Stimulated activated CD8-positive, alpha-beta memory T cell treated with anti-CD3 and anti-CD28 coated beads, Interleukin-12 subunit alpha, Interleukin-12 subunit beta, amount 100 ng/mL, for 4 hours (primary cell): ENCODE results near the gene UBE4A.

Experiments used
- DNase-seq: peaks from one replicate; pipeline ENCODE4 v3.0.0-alpha.2; 2020; ENCODE audit warnings: low read depth

Gene UBE4A, protein sequence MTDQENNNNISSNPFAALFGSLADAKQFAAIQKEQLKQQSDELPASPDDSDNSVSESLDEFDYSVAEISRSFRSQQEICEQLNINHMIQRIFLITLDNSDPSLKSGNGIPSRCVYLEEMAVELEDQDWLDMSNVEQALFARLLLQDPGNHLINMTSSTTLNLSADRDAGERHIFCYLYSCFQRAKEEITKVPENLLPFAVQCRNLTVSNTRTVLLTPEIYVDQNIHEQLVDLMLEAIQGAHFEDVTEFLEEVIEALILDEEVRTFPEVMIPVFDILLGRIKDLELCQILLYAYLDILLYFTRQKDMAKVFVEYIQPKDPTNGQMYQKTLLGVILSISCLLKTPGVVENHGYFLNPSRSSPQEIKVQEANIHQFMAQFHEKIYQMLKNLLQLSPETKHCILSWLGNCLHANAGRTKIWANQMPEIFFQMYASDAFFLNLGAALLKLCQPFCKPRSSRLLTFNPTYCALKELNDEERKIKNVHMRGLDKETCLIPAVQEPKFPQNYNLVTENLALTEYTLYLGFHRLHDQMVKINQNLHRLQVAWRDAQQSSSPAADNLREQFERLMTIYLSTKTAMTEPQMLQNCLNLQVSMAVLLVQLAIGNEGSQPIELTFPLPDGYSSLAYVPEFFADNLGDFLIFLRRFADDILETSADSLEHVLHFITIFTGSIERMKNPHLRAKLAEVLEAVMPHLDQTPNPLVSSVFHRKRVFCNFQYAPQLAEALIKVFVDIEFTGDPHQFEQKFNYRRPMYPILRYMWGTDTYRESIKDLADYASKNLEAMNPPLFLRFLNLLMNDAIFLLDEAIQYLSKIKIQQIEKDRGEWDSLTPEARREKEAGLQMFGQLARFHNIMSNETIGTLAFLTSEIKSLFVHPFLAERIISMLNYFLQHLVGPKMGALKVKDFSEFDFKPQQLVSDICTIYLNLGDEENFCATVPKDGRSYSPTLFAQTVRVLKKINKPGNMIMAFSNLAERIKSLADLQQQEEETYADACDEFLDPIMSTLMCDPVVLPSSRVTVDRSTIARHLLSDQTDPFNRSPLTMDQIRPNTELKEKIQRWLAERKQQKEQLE

DNA sequence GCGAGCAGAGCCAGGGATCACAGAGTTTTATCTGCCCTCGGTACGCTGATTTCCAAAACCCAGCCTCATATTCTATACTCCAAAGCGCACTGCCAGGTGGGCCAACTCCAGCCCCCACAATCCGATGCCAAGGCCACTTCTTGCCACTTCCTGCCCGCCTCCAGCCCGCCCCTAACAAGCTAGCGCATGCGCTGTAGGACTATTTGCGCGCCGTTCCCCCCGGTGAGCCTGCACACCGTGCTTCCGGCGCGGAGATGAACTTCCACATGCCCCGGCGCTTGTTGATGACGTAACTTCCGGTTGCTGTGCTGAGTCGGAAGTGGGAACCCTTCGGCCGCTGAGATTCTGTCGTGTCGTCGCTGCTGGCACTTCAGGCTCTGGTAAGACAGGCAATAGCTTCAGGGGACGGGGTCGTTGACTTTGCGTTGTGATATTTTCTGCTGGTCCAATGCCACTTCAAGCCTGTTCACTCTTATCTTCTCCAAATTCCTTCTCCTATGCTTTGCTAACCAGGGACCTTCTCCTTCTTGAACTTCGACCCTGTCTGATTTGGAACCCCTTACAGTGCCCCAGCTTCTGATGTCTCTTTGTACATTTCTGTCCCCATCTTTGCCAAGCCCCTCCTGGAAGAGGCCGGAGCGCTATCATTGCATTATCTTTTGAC is at the start of gene UBE4A:
Gene UBE4A (plus strand): TSS at position 306 of the 664 bp plus-strand sequence. CDS start 5,481 bp downstream, outside the sequence.
- DNase-seq: peak; percentile 97

DNA sequence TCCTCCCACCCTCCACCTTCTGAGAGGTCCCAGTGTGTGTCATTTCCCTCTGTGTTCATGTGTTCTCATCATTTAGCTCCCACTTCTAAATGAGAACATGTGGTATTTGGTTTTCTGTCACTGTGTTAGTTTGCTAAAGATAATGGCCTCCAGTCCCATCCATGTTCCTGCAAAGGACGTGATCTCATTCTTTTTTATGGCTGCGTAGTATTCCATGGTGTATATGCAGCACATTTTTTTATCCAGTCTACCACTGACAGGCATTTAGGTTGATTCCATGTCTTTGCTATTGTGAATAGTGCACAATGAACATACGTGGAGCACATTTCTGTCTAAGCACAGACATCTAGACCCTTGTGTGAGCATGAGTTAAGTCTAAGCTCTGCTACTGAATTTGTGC is 49.1 kb upstream of the UBE4A start:
- DNase-seq: no peak

DNA sequence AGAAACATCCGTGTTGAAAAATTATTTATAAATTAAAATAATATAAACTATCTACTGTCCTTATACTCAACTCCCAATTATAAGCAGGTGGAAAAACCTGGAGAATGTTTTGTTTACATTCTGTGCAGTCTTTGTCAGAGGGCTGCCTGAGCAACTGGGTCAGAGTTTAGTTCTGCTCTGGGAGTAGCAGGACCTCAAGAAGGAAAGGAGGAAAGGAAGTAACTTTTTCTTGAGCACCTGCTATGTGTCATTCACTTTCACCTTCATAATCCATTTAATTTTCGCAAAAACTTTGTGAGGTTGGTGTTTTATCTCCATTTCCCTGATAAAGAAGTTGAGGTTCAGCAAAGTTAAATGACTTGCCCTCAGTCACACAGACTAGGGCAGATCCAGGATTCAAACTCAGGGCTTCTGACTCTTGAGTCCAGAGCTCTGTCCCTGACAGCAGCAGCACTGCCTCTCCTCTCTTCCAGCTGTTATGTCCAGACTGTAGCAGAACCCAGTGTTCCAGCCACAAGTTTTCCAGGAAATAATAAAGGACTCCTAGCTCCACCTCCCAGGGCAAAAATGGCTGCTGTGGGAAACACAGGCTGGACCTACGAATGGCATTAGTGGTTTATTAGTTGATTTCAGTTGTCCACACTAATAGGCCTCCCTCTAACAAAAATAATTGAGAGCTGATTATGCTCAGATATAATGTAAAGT is 48.5 kb upstream of the UBE4A start:
- no peak for DNase-seq

DNA sequence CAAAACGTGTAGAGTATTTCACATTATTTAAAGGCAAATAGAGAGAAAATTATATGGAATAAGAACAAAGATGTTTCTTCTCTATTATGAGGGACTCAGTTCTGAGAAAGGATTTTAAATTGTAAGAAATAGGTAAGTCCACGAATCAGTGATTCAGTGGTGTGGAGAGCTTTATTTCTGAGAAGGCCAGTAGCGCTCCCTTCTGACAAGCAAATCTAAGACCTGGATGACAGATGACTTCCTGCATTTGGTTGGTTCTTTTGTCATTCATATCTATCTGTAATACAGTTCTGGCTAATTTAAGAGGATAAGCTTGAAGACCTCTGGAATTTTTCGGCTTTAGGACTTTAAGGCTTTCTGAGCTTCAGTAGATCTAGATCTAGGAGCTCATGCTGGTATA is 47.9 kb upstream of the UBE4A start:
- no peak for DNase-seq

DNA sequence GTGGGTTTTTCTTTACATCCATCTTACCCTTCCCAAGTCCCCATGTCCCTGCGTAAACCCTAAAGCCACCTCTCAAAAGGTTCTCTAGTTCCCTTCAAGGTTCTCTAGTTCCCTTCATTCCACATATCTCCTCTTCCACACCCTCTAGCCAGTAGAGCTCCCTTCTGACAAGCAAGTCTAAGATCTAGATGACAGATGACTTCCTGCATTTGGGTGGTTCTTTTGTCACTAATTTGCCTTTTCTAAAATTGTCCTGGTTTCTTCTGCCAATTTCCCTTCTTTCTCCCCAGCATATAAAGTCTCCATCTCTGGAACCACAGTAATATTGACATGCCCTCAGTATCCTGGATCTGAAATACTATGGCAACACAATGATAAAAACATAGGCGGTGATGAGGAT is 47.1 kb upstream of the UBE4A start:
- DNase-seq: no peak

DNA sequence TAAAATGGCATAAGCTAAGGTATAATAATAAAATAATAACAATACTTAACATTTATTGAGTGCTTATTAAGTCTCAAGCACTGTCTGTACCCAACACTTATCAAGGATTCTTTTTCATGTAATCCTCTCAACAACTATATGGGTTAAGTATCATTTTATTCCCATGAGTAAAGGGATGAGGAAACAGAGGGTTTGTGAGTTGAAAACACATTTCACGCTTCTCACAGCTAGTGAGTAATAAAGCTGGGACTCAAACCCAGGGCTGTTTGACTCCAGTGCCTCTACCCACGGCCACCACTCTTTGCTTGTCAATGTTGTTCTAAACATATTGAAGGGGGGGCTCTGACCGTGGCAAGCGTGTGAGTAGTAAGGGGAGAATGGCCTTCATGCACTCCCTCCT is 46.2 kb upstream of the UBE4A start:
- DNase-seq: no peak

DNA sequence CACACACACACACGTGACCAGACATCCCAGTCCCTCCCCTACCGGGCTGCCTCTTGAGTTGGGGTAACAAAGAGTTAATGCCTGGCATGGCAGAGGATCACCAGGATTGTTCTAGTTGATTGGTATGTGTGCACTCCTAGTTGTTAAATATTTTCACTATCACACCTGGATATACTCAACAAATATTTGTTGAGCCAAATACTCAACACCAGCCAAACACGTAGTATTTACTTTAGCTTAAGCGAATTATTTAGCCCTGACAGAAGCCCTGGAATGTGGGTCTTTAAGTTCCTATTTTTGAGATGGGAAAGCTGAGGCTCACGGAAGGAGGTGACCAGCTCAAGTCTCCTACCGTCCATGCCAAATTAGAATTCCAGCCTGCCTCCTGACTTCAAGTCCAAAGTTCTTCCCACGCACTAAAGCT is 44.4 kb upstream of the UBE4A start:
- no peak for DNase-seq

DNA sequence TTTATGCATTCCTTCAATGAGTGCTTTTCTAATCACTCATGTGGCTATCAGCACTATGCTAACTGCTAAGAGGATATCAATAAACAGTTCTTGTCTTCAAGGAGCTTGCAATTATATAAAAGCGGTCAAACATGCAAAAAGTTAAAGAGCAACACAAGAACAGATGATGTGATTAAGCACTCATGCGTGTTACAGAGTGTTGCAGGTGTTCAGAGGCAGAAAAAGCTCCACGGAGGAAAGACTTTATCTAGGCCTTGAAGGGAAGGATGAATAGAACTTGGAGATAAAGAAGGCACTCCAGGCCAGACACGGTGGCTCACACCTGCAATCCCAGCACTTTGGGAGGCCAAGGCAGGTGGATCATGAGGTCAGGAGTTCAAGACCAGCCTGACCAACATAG is 41.3 kb upstream of the UBE4A start:
- no peak for DNase-seq

DNA sequence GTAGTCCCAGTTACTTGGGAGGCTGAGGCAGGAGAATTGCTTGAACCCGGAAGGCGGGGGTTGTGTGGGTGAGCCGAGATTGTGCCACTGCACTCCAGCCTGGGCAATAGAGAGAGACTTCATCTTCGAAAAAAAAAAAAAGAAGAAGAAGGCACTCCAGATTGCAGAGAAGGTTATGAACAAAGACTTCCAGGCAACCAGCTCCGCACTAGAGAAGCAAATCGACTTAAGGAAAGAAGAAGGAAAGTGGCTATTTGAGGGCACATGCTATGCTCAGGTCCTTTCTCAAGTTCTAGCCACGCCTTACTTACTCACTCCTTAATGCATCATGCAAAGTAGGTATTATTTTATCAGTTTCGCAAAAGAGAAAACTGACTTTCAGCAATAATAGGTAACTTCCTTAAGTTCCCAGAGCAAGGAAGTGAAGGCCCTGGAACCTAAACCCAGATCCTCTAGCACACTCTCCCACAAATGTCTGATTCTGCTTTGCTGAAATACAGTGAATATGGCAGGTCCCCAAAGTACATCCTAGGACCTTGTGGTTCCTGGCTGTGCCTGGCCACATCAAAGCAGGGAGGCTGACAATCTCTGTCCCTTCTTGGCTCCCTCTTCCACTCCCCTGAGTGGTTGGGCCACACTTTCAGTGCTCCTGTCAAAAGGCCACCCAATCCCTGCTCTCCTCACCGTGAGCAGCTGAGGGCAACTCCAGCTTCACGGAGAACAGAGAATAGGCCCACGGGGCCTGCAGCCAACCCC is 40.6 kb upstream of the UBE4A start:
- no peak for DNase-seq

DNA sequence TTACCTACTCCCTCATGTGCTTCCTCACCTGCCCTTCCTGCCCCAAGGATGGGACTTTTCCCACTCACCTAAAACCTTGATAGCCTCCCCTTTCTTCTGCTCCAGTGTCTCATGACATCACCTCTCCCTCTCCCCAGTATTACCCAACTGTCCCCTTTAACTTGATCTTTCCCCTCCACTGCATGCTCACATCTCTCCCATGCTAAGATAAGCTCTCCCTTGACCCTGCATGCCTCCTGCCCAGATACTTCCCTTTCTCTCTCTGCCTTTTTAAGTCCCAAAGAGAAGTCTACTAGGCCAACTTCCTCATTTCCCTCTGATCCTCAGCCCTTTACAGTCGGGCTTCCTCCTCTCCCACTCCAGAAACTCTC is 40.1 kb upstream of the UBE4A start:
- DNase-seq: no peak

DNA sequence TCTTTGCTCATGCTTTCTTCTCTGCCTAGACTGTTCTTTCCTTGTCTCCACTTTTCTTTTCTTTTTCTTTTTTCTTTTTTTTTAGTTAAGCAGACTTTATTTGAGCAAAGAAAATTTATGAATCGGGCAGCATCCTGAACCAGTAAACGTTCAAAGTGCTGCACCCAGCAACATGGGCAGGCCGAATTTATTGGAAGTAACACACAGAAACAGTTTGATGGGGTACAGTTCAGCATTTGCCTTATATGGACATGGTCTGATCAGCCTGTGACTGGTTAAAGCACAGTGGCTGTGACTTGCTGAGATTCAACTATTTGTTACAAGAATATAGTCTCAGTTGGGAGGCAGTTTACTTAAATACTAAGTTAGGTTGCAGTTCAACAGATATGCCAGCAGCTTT is 38.9 kb upstream of the UBE4A start:
- no peak for DNase-seq

DNA sequence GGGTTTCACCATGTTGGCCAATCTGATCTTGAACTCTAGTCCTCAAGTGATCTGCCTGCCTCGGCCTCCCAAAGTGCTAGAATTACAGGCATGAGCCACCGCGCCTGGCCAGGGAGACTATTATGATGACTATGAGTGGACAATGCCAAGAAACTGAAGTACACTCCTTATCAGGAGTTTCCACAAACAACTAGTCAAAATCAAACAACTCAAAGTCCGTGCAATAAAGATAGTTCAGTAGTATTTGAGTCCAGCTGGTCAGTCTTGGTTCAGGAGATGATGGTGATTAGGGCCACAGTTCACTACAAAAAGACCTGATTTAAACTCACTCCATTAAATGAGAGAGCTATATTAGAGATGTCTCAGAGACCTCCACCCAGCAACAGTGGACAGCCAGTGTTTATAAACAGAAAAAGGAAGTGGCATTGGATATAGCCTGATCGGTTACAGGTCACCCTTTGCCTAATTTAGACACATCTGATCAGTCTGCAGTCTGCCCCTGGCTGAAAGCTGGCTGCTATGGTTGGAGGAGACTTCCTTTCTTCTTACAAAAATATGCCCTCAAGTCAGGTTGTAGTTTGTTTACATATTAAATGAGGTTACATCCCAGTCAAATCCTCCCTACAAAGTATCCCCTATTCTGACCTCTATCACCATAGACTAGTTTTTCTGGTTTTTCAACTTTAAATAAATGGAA is 37.9 kb upstream of the UBE4A start:
- DNase-seq: no peak

DNA sequence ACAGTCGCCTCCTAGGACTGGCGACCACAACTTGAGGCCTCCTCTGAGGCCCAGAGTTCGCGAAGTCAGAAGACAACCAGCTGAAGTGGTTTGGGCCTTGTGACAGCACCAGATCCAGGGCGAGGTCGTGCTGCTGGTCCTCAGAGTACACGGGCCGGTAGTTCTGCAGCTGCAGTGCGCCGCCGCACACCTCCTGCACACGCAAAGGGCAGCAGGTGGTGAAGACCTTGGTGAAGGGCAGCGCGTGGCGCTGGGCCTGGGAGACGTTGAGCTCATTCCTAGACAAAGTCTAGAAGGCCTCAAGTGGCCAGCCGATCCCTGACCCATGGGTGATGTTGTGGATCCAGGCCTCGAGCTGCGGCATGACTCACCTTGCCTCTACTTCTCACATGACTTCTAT is 36.7 kb upstream of the UBE4A start:
- no peak for DNase-seq

DNA sequence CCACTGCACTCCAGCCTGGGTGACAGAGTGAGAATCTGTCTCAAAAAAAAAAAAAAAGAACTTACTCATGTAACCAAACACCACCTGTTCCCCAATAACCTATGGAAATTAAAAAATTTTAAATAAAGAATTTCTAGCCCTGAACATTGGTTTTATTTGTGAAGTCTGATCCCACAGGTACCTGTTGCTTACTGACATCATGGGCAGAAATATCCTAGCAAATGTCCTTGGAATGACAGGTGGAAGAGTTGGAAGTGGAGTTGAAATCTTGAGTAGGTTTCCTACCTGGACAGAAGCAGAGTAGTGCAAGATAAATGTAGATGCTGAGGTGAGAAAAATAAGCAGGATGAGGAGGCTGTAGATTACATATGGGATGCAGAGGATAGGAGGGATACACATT is 34.1 kb upstream of the UBE4A start:
- no peak for DNase-seq

DNA sequence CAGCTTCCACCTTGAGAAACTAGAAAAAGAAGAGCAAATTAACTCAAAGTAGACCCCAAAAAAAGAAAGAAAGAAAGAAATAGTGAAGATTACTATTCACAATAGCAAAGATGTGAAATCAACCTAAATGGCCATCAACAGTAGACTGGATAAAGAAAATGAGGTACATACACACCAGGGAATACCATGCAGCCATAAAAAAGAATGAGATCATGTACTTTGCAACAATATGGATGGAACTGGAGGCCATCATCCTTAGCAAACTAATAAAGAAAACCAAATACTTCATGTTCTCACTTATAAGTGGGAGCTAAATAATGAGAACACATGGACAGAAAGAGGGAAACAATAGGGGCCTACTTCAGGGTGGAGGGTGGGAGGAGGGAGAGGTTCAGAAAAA is 30.7 kb upstream of the UBE4A start:
- DNase-seq: no peak

DNA sequence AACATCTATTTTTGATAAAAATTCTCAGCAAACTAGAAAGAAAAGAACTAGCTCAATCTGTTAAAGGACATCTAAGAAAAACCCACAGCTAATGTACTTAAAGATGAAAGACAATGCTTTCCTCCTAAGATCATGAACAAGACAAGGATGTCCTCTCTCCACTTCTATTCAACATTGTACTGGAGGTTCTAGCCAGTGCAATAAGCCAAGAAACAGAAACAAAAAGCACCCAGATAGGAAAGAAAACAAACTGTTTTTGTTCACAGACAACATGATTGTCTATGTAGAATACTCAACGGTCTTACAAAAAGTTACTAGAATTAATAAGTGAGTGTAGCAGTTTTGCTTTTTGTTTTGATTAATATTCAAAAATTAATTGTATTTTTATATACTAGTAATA is 24.7 kb upstream of the UBE4A start:
- DNase-seq: no peak

DNA sequence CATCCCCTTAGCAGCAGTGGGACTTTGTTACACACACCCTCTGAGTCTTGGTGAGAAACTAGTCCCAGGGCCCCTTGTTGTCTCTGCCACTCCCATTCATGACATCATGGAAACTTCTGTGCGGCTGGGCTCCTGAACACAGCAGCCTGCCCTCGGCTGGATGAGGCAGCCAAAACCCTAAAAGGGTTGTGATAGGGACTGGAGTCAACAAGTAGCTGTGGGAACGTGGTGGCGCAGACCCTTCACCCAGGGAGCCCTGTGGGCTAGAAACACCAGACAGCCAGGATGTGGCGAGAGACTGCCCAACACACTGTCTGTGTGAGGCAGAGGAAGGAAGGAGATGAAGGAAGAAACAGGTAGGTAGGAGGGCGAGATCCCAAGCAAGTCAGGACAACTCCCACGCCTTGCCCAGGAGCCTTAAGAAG is 20.8 kb upstream of the UBE4A start:
- peak; percentile 75 for DNase-seq

DNA sequence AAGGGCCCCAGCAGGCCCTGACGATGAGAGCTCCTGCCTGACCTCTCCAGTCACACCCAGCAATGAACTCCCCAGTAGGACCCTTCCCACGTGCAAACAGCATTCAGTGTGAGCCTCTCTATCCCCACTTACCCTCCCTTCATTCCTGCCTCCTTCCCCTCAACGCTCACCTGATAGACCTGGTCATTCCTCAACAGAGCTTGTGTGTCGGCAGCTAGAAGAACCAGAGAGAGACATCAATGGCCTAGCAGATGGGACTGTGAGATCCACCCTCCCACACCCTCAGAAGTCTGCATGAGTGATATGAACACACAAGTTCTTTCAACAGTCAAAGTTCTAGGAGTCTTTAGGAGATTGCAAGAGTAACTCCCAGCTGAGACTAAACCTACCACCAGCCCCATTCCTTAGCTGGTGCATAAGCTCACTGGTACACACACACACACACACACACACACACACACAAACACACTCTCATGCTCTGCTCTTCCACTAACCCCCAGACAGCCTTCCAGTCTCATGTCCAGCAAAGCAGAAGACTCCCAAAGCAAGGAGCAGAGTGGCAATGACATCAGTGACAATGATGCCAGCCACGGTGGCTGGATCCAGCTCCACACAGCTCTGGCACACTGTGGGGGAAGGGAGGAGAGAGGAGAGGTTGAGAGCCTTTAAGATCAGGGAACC is 20.0 kb upstream of the UBE4A start:
- no peak for DNase-seq

DNA sequence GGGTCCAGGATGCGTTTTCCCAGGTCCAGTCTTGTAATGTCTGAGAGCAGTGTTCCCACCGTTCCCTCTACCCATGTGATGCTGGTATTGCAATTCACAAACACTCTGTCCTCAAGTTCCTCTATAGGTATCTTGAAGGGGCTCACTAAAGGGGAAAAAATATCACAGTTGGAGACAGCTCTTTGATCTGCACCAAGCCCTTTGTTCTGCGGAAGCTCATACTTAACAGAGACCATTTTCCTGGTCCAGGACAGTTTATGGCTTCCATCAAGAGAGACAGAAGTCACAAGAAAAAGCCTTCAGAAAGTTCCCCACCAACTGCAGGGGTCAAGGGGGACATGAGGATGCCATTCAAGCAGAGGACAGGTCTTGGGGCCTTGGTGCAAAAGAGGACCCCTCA is 19.0 kb upstream of the UBE4A start:
- DNase-seq: no peak

DNA sequence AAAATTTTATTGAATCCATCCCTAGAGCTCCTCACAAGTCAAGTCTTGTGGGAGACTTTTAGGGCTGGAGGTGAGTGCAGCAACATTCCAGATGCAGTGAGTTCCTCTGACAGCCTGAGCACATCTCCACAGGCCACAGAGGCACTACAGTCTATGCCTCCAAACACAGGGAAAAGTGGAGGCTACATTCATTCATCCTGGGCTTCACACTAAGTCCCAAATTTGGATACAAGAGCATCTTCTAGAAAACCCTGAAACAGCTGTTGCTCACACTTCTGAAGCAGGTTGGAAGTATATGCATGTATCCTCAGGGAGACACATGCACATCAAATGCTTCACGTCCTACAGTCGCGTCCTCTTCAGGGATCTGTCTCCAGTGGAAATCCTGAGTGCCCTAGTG is 18.1 kb upstream of the UBE4A start:
- no peak for DNase-seq
